Astrocyte (in vitro differentiated cells and primary cell): ENCODE results near the gene TRIM72.

Source experiments
- CTCF ChIP-seq: IDR thresholded peaks from 2 replicates; pipeline ENCODE4 v1.5.1; 2011; ENCODE audit warnings: low read depth, mild to moderate bottlenecking, inconsistent platforms, low read length, moderate library complexity; ENCODE audit not compliant: insufficient read depth
- EZH2 ChIP-seq: IDR thresholded peaks from 2 replicates; pipeline ENCODE4 v1.6.1; 2012; ENCODE audit warnings: mild to moderate bottlenecking, low read length, inconsistent platforms; ENCODE audit not compliant: insufficient read depth

- TF ChIP-seq CTCF = no peak
- no peak for TF ChIP-seq EZH2
Observed at GRCh38 chr16:31202414-31203375, 11.2 kb upstream of the TRIM72 start, which contains the start of gene PYCARD.
